K562 (cell line): ENCODE data around the gene ATP5PF. TPM values are rescaled to one million over a fixed set of nuclear protein-coding genes. Genes with fewer than 3 reads are reported as not detected.

ENCODE experiments used
- BCLAF1 ChIP-seq, 2 experiments: fragments of 450-650 bp in 1 of 2; IDR thresholded peaks; 2 replicates each; pipeline ENCODE4 v1.6.1; 2011 to 2017; ENCODE audit warnings: low read depth in 2 of 2, antibody characterized with exemption in 1 of 2, borderline replicate concordance in 1 of 2, low read length in 1 of 2, mild to moderate bottlenecking in 1 of 2, mixed read lengths in 1 of 2; ENCODE audit not compliant: control insufficient read depth in 1 of 2
- BCOR ChIP-seq: fragments of 450-650 bp; IDR thresholded peaks from 2 replicates; pipeline ENCODE4 v1.6.1; 2016
- ELF1 ChIP-seq: fragments of 200-800 bp; sonication (Bioruptor generic); IDR thresholded peaks from 2 replicates; pipeline ENCODE4 v1.6.1; 2016; ENCODE audit warnings: missing genetic modification characterization, missing compliant biosample characterization
- ETS1 ChIP-seq: conservative IDR thresholded peaks from 2 replicates; pipeline ENCODE4 v1.6.1; 2011; ENCODE audit warnings: low read depth, mild to moderate bottlenecking, low read length; ENCODE audit not compliant: control insufficient read depth
- FOXK1 ChIP-seq: sonication (generic); formaldehyde crosslinking; IDR thresholded peaks from 2 replicates; pipeline ENCODE4 v1.8.0; 2022; ENCODE audit warnings: missing genetic modification reagents, mild to moderate bottlenecking, borderline replicate concordance
- HDAC6 ChIP-seq: IDR thresholded peaks from 2 replicates; pipeline ENCODE4 v1.6.1; 2012; ENCODE audit warnings: low read depth, mild to moderate bottlenecking, control low read depth, inconsistent platforms, low read length, moderate library complexity
- MXI1 ChIP-seq: IDR thresholded peaks from 2 replicates; pipeline ENCODE4 v1.6.1; 2011; ENCODE audit warnings: low read depth, mild to moderate bottlenecking, improper control_type of control experiment, low read length
- POLR2H ChIP-seq: IDR thresholded peaks from 2 replicates; pipeline ENCODE4 v1.6.1; 2016; ENCODE audit warnings: missing genetic modification characterization, low read depth, mild to moderate bottlenecking, control low read depth, missing compliant biosample characterization, moderate library complexity
- POLR3A ChIP-seq: IDR thresholded peaks from 2 replicates; pipeline ENCODE4 v1.6.1; 2011; ENCODE audit warnings: borderline replicate concordance, mild to moderate bottlenecking, moderate library complexity; ENCODE audit not compliant: insufficient read length, insufficient read depth; ENCODE audit errors: extremely low read depth
- PREB ChIP-seq: sonication (generic); formaldehyde crosslinking; IDR thresholded peaks from 2 replicates; pipeline ENCODE4 v1.8.1; 2023; ENCODE audit warnings: mild to moderate bottlenecking, missing genetic modification reagents
- RBM34 ChIP-seq: fragments of 200-400 bp; formaldehyde crosslinking; IDR thresholded peaks from 2 replicates; pipeline ENCODE4 v1.6.1; 2018; ENCODE audit warnings: low read length, borderline replicate concordance; ENCODE audit not compliant: insufficient read depth
- U2AF1 ChIP-seq: fragments of 200-400 bp; formaldehyde crosslinking; optimal IDR thresholded peaks from 2 replicates; pipeline ENCODE3; 2017; ENCODE audit warnings: mild to moderate bottlenecking, low read depth, low read length, moderate library complexity
- ZKSCAN1 ChIP-seq: fragments of 150-350 bp; IDR thresholded peaks from 2 replicates; pipeline ENCODE4 v1.6.1; 2016; ENCODE audit warnings: low read depth, low read length
- ZNF263 ChIP-seq: sonication (generic); formaldehyde crosslinking; IDR thresholded peaks from 2 replicates; pipeline ENCODE4 v1.8.0; 2022; ENCODE audit warnings: mild to moderate bottlenecking, missing genetic modification reagents, borderline replicate concordance
- ZNF445 ChIP-seq: fragments of 250-450 bp; sonication (Bioruptor Pico); IDR thresholded peaks from 2 replicates; pipeline ENCODE4 v1.4.0; 2020; ENCODE audit warnings: low read depth, mild to moderate bottlenecking, moderate library complexity
- ZNF583 ChIP-seq: fragments of 250-450 bp; sonication (Bioruptor Pico); IDR thresholded peaks from 2 replicates; pipeline ENCODE4 v1.4.0; 2020
- ZNF584 ChIP-seq: fragments of 200-800 bp; sonication (Bioruptor generic); IDR thresholded peaks from 2 replicates; pipeline ENCODE4 v1.6.1; 2016; ENCODE audit warnings: low read depth, mild to moderate bottlenecking, missing genetic modification characterization, missing compliant biosample characterization
- ZNF780A ChIP-seq: fragments of 250-450 bp; sonication (Bioruptor Pico); IDR thresholded peaks from 2 replicates; pipeline ENCODE4 v1.5.0; 2021; ENCODE audit warnings: mild to moderate bottlenecking
- polyA plus RNA-seq, 8 experiments: library from polyadenylated mRNA; depleted of rRNA in 4 of 8; stranded (reverse) in 5 of 8; unstranded in 3 of 8; fragments of >200 nt; fragmentation: Nextera tagmentation in 2 of 8; fragmentation: Illumina TruSeq in 1 of 8; extraction: Ambion mirVana in 2 of 8; extraction: Trizol in 1 of 8; gene quantifications; 2 replicates each; pipeline versions ENCODE4 v1.2.1 to v1.2.3, GENCODE V29; 2011 to 2014; ENCODE audit warnings: inconsistent platforms in 1 of 8, missing spikeins in 1 of 8
- total RNA-seq, 7 experiments: library from RNA; depleted of rRNA in 6 of 7; stranded (reverse); fragments of >200 nt in 6 of 7; fragmentation: Illumina TruSeq in 2 of 7; extraction: Trizol in 2 of 7; gene quantifications; 2 replicates each; pipeline versions ENCODE4 v1.2.1 to v1.2.3, GENCODE V29; 2011 to 2021; ENCODE audit warnings: low replicate concordance in 1 of 7
- TF ChIP-seq, protein P1 (sequence below): fragments of 250-450 bp; sonication (Bioruptor Pico); IDR thresholded peaks from 2 replicates; pipeline ENCODE4 v1.4.0; 2020; ENCODE audit warnings: mild to moderate bottlenecking, moderate library complexity, borderline replicate concordance

Gene ATP5PF
- total and polyA plus RNA-seq, 9 of the 15 experiments (the other 6 are each of a cell fraction or from before 2014, with no cell fraction given): 242 to 2,488 (median 533) TPM

DNA sequence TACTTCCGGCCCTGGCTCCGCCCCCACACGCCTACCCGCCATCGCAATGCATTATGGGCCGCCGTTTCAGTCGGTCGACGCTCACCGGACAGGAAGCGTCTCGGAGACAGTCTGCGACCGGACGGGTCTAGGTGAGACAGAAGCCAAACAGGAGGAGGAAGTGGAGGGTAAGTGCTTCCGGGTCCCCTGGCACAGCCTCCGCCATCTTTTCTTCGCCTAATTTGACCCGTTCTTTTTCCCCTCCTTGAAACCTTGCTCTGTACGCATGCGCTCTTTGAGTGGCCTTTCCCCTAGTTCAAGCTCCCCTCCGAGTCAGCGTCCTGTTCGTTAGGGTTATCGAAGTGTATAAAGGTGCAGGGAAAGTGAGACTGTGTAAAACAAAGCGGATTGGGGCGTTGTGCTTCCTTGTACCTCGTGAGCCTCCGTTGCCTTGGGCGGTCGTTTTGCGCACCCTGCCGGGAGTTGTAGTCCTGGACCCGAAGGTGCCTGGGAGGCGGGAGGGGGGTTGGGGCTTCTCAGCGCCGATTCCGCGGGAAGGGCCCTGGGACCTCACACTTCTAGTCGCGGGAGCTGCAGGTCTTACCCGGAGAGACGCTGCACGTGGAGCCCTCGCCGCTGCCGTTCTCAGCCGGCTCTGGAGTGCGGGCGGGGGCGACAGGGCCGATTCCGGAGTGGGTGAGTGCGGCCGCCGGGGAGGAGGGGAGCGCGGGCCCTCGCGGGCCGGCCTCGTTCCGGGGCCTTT is at the start of gene ATP5PF, which contains the start of gene GABPA (continued):
- TF ChIP-seq ZNF780A (CRISPR knock-in tag) (no peak; the same call in 1 of the 2 replicates), ZNF445 (CRISPR knock-in tag) (no peak), HDAC6 (no peak), ELF1 (tag) (peak; percentile 96), BCOR (no peak), BCLAF1 (IDR thresholded peaks at IDR 0.05; ENCODE audit: borderline replicate concordance in 1 of 2, control insufficient read depth in 1 of 2, low read depth in 2 of 2, low read length in 1 of 2) (peak in 1 of 2 experiments; percentile 97; a peak in 2 of 4 replicates), ZNF263 (no peak), ZKSCAN1 (0 out of 2 replicates have a peak, but pooled peaks have one; percentile 37), POLR3A (no peak), ZNF584 (CRISPR knock-in tag) (peak; percentile 74), PREB (CRISPR knock-in tag) (no peak), U2AF1 (no peak), RBM34 (no peak), ZNF583 (no peak), MXI1 (0 out of 2 replicates have a peak, but pooled peaks have one; percentile 40), POLR2H (tag) (no peak; the same call in 1 of the 2 replicates), ETS1 (peak; percentile 26), FOXK1 (CRISPR knock-in tag) (no peak)
- TF ChIP-seq, protein P1, sequence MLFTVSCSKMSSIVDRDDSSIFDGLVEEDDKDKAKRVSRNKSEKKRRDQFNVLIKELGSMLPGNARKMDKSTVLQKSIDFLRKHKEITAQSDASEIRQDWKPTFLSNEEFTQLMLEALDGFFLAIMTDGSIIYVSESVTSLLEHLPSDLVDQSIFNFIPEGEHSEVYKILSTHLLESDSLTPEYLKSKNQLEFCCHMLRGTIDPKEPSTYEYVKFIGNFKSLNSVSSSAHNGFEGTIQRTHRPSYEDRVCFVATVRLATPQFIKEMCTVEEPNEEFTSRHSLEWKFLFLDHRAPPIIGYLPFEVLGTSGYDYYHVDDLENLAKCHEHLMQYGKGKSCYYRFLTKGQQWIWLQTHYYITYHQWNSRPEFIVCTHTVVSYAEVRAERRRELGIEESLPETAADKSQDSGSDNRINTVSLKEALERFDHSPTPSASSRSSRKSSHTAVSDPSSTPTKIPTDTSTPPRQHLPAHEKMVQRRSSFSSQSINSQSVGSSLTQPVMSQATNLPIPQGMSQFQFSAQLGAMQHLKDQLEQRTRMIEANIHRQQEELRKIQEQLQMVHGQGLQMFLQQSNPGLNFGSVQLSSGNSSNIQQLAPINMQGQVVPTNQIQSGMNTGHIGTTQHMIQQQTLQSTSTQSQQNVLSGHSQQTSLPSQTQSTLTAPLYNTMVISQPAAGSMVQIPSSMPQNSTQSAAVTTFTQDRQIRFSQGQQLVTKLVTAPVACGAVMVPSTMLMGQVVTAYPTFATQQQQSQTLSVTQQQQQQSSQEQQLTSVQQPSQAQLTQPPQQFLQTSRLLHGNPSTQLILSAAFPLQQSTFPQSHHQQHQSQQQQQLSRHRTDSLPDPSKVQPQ (CRISPR knock-in tag): no peak
